Measurements from ENCODE around the gene SAMD4B.
A peak's percentile ranks its signal among the peaks of the same experiment; 100 is the strongest.

SAMD4B gene

DNA sequence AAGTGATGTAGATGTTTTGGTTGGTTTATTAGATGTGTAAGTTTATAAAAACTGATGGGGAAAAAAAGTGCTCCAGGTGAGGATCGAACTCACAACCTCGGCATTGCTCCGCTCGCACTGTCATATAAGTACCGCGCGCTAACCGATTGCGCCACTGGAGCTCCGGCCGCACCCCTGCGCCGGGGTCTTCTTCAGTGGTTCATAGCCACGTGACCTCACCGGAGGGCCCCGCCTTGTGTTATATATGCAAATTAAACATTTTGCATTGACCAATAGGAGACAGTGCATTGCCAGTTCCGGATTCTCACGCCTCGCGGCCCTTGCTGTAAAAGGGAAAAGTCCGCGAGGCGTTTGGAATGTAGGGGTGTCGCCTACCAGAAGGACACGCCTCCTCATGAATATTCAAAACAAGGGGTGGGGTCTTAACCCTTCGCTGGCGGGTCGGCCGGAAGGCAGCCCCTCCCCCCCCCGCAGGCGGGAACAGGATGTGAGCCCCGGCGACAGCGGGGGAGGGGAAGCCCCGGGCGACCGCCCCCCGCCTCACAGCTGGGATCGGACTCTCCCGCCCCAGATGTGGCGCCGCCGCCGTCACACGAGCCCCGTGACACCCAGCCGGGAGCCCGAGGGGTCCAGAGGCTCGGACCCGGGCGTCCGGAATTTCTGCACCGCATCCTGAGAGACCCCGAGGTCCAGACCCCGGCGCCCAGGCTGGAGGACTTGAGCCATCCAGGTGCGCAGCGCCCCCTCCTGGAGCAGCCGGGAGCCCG, 70.1 kb downstream of the SAMD4B start, which contains the start of gene PLEKHG2:
TSS of gene PLEKHG2 (plus strand) at position 570 of the 767 bp plus-strand sequence. CDS start 1,418 bp downstream, outside the sequence.
- peak; percentile 83 to 98 (median 94) for DNase-seq
- intact Hi-C loops (cut with DNase I): no loop called here

DNA sequence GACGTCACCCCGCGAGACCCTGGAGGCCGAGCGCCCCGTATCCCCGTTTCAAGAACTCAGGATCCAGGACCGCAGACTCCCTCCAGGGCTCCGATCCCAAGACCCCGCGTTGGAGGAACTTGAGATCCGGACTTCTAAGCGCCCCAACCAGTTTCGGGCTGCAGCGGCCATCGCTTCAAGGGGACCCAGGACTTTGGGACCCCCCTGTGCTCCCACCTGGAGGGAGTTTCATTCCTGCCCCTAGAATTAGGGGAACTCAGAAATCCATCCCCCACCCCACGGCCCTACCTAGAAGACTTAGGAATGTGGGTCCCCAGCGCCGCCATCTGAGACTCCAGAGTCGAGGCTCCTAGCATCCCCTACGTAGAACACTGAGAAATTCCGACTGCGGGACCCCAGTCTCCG, 70.6 kb downstream of the SAMD4B start:
- DNase-seq: peak in 6 of 42 donors; percentile 18 to 52 (median 36)
- intact Hi-C loops (cut with DNase I): no loop called here

DNA sequence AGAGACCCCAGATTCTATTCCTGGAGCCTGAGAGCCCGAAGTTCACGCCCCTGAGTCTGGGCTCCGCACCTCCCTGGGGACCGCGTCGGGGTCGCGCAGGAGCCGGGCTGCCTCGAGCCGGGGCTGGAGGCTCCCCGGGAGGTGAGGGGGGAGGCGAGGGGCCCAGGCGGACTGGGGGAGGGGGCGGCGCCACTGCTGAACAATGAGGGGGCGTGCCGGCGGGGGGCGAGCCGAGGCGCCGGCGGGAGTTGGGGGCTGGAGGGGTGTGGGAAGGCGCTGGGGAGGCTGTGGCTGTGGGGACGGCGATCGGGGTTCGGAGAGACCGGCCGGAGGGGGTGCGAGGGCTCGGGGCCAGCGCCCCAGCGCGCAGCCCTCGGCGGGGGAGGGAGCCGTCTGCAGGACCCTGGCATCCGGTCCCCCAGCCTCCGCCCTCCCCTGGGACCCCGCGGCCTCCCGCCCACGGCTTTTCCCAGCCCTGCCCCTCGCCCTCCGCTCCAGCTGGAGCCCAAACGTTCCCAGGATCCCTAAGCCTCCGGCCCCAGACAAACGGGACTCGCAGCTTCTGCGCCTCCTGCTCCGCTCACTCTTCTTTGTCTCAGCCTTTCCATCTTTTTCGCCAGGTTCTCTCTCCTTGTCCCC, 71.2 kb downstream of the SAMD4B start:
- intact Hi-C loops (cut with DNase I): no loop called here
- peak in 7 of 42 donors; percentile 18 to 56 (median 31) for DNase-seq

DNA sequence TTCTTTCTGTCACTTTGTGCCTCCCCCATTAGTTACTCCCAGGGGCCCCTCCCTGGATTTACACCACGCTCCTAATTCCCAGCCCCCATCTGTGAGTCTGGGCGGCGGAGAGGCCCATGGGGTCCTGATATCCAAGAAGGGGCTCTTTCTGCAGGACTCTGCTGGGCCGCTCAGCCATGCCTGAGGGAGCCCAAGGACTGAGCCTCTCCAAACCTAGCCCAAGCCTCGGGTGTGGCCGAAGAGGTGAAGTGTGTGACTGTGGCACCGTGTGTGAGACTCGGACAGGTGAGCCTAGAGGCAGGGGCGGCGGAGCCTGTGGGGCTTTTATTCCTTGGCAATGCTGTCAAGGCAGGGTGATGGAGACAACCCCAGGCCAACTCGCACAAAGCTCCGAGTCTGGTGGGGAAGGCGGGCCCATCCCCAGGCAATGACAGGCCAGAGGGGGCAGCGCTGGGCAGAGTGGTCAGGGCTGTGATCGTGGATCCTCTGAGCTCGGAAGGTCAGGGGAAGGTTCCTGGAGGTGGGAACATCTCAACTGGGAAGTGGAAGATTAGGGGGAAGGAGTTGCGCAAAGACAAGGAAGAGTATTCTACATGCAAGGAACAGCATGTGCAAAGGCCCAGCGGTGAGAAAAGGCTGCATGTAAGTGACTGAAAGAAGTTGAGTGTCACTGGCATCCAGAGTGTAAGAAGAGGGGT, 71.8 kb downstream of the SAMD4B start:
- intact Hi-C loops (cut with DNase I): no loop called here
- no peak for DNase-seq

DNA sequence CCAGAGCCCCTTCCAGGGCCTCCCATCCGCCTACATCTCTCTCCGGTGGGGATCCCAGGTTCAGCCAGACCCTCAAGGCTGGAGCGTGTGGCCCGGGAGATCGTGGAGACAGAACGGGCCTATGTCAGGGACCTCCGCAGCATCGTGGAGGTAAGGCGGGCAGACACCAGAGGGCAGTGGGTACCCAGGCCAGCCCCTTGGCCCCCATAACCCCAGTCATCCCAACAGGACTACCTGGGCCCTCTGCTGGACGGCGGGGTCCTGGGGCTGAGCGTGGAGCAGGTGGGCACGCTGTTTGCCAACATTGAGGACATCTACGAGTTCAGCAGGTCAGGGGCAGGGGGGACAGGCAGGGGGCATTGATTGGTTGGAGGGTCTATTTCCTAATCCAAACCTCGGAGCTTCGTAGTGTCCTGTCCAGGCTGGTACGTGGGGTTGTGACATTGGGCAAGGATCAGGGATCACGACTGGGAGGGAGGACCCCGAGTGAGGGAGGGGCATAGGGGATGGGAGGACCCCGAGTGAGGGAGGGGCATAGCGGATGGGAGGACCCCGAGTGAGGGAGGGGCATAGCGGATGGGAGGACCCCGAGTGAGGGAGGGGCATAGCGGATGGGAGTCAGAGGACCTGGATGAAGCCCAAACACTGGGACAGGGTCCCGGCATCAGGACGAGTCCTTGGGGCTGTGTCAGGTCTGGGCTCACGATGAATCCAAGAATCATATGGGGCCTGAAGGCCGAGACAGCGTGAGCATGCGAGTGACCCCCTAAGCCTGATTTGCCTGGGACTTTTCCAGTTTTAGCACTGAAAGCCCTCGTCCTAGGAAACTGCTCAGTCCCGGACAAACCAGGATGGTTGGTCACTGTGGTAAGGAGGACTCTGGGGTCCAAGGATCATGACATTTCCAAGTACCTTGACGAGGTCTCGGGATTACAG, 73.2 kb downstream of the SAMD4B start:
- intact Hi-C loops (cut with DNase I): no loop called here
- no peak for DNase-seq

DNA sequence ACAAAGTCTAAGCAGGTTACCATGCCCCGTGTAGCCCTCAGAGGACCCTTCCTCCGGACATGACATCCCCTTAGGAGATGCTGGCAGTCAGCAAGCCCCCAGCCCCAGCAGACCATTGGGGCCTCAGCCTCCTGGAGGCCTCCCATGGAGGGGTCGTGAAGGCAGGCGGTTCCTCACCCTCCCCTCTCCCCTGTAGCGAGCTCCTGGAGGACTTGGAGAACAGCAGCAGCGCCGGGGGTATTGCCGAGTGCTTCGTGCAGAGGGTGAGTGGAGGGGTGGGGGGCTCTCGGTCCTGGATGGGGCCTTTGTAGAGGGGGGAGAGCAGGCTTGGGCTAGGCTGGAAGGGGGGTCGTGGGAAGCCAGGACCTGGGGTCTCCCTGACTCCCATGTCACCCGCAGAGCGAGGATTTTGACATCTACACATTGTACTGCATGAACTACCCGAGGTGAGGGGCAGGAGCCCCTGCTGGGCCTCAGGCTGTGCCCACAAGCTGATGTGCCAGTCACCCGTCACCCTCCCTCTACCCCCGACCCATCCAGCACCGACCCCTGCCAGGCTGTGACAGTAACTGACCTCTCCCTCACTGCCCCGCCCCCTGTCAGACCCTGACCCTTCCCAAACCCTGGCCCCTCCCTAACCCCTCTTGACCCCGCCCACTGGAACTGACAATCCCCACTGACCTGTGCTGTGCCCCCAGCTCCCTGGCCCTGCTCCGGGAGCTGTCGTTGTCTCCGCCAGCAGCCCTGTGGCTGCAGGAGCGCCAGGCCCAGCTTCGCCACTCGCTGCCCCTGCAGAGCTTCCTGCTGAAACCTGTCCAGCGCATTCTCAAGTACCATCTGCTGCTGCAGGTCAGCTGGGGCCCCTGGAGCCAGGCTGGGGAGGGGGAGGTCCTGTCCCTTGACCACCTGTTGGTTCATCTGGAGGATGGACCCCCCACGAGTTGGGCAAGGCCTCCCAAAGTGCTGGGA, 74.2 kb downstream of the SAMD4B start:
- intact Hi-C loops (cut with DNase I): no loop called here
- DNase-seq: no peak

DNA sequence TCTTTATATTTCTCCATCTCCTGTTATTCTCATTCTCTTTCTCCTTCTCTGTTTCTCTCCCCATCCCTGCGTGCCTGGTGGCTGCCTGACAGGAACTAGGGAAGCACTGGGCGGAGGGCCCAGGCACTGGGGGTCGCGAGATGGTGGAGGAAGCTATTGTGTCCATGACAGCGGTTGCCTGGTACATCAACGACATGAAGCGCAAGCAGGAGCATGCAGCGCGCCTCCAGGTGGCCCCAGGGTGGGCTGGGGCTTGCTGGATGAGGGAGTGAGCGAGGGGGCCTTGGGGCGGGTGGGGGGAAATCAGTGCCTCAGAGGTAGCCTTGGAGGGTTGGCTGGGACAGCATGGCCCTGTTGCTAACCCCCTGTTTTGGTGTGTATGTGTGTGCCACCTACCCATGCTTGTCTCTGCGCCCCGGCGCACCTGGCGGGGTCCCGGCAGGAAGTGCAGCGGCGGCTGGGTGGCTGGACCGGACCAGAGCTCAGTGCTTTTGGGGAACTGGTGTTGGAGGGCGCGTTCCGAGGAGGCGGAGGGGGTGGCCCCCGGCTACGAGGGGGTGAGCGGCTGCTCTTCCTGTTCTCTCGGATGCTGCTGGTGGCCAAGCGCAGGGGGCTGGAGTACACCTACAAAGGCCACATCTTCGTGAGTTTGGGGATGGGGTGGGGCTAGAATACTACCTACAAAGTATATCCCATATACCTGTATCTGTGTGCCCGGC, 75.4 kb downstream of the SAMD4B start:
- intact Hi-C loops (cut with DNase I): no loop called here
- no peak for DNase-seq

DNA sequence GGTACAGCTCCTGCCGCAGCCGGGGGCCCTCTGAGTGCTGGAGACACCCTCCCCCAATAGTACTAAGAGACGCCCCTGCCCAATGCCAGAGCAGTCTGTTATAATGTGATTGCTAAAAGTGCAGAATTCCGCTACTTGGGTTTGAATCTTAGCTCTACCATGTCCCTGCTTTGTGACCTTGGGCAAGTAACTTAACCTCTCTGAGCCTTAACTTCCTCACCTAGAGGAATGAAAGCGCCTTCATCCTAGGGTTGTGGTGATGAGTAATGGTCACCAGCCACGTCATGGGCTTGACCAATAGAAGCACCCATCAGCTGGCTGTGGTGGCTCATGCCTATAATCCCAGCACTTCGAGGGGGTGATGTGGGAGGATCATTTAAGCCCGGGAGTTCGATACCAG, 76.8 kb downstream of the SAMD4B start:
- no peak for DNase-seq
- intact Hi-C loops (cut with DNase I): no loop called here

DNA sequence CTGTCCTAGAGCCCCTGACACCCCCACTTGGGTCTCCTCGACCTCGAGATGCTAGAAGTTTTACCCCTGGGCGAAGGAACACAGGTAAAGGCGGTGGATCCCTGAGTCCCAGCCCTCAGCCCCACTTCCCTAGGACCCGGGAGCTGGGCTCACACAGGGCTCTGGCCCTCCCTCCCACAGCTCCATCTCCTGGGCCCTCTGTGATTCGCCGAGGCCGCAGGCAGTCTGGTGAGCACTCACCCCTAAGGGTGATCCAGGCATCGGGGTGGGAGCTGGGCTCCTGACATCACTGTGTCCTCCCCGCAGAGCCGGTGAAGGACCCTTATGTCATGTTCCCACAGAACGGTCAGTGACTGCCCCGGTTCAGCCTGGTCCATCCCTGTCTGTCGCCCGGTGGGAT, 78.5 kb downstream of the SAMD4B start:
- DNase-seq: no peak
- intact Hi-C loops (cut with DNase I): no loop called here

DNA sequence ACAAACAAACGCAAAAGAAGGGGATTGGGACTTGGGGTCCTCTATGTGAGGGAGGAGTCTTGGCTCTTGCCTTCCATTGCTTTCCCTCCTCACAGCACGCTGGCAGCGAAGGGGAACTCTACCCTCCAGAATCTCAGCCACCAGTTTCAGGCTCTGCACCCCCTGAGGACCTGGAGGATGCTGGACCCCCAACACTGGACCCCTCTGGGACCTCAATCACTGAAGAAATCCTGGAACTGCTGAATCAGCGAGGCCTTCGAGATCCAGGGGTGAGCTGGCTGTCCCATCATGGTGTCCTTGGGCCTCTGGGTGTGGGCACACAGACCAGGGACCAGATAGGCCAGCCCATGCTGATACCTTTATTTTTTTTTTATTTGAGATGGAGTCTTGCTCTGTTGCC, 79.8 kb downstream of the SAMD4B start:
- intact Hi-C loops (cut with DNase I): no loop called here
- no peak for DNase-seq

DNA sequence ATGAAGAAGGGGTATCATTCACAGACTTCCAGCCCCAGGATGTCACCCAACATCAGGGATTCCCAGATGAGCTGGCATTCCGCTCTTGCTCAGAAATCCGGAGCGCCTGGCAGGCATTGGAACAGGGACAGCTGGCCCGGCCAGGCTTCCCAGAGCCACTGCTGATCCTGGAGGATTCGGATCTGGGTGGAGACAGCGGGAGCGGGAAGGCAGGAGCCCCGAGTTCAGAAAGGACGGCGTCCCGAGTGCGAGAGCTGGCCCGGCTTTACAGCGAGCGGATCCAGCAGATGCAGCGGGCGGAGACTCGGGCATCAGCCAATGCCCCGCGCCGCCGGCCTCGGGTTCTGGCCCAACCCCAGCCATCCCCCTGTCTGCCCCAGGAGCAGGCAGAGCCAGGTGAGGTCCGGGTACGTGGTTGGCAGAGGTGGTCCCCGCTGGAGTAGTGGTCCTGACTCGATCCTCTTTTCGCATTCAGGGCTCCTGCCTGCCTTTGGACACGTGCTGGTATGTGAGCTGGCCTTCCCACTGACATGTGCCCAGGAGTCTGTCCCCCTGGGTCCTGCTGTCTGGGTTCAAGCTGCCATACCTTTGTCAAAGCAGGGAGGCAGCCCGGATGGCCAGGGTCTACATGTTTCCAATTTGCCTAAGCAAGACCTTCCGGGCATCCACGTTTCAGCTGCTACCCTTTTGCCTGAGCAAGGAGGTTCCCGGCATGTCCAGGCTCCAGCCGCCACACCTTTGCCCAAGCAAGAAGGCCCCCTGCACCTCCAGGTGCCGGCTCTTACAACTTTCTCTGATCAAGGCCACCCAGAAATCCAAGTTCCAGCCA, 81.3 kb downstream of the SAMD4B start:
- intact Hi-C loops (cut with DNase I): no loop called here
- DNase-seq: no peak

DNA sequence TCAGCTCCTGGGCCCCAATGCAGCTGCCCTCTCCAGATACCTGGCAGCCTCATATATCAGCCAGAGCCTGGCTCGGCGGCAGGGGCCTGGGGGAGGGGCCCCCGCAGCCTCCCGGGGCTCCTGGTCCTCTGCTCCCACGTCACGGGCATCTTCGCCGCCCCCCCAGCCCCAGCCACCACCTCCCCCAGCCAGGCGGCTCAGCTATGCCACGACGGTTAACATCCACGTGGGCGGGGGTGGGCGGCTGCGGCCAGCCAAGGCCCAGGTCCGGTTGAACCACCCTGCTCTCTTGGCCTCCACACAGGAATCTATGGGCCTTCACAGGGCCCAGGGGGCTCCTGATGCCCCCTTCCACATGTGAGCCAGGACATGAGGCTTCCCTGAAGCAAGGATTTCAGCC, 82.7 kb downstream of the SAMD4B start:
- no peak for DNase-seq
- intact Hi-C loops (cut with DNase I): no loop called here

DNA sequence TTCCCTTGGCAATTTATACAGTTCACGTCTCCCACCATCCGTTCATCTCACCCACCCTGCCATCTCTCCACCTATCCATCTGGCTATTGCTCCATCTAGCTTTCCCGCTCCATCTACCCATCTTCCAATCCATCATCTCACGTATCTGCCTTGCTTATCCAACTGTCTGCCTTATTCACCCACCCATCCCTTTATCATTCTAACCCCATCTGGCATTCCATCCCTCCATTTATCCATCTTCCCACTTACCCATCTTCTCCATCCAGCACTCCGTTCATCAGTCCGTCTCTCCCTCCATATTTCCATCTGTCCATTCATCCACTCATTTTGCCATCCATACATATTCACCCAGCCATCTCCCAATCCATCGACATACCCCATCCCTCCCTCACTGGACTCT, 83.5 kb downstream of the SAMD4B start:
- intact Hi-C loops (cut with DNase I): no loop called here
- no peak for DNase-seq

DNA sequence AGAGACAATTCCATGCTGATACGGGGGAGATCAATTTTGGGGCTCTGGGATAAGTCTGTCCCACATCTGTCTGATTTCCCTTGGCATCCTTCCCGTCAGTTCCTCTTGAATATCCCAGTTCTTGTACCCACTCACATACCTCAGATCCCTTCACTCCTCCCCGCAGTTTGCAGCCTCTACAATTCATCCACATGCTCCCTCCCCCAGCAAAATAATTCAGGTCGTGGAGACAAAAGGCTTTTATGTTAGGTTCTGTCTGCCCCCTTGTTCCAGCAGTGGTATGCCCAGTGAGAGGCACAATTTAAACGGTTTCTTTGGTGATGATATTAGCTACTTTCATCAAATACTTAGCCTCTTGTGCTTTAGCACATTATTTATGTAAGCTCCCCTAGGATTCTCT, 83.9 kb downstream of the SAMD4B start:
- DNase-seq: no peak
- intact Hi-C loops (cut with DNase I): no loop called here

DNA sequence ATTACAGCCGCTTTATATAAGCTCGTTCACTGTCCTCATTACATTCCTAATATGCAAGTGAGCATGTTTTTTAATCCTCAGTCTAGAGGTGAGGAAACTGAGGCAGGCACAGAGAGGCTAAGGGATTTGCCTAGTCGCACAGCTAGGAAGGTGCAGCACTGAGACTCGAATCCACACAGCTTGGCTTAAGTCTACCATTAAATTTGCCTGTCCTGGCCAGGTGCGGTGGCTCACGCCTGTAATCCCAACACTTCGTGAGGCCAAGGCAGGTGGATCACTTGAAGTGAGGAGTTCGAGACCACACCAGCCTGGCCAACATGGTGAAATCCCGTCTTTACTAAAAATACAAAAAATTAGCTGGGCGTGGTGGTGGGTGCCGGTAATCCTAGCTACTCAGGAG, 85.5 kb downstream of the SAMD4B start:
- DNase-seq: no peak
- intact Hi-C loops (cut with DNase I): no loop called here

DNA sequence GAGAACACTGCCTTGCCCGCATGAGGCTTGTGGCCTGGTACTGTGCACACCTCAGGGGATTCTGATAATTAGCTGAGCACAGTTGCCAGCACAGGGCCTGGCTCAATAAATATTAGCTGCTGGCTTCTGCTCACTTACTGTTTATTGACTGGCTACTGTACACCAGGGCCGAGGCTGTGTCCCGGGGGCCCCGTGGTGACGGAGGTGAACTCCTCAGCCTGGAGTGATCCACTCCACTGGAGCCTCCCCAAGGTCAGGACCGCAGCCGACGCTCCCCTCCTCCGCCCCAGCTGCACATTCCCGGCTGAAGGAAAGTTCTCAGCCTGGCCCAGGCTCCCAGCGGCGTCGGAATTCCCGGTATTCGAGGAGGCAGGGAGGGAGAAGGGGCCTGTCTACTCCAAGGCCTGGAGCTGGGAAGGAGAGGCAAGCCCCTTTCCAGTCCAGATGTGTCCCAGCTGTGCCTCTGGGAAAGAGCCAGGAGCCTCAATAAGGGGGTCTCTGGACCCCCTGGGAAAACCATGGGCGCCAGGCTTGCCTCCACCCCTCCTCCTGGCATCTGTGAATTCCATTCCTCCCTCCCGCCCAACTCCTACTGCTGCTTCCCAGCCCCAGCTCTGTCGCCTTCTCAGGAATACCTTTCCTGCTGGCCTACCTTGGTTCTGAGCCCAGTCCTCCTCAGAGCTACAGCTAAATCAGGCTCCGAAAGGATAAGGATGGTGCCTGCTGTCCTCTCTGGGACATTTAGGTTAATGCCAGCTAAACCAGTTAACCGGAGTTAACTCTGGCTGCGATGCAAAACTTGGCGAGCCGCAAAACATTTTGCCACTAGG, 86.3 kb downstream of the SAMD4B start:
- no peak for DNase-seq
- intact Hi-C loops (cut with DNase I): no loop called here

Data from head of caudate nucleus (tissue), 42 donors.